HG03520 (cell line): Measurements from ENCODE around the gene ELL2.
"Not testable (repeated sequence)": the region's sequence is repeated elsewhere in the genome, so short reads cannot be mapped to it uniquely, and the experiment has no call there.

Source experiments
- ATAC-seq: cut with Tn5 transposase; IDR thresholded peaks from one replicate; pipeline ENCODE4 v1.9.1; 2021; ENCODE audit warnings: mild to moderate bottlenecking, moderate library complexity; ENCODE audit not compliant: unreplicated experiment

The ELL2 gene

GRCh38 chr5:95884017-95884325 lies 77.7 kb downstream of the ELL2 start:
- ATAC-seq: peak; percentile 35

GRCh38 chr5:95883185-95884016 lies 78.2 kb downstream of the ELL2 start:
- ATAC-seq: peak; percentile 35

- ATAC-seq: no peak
Measured at GRCh38 chr5:95881833-95882232, 79.8 kb downstream of the ELL2 start.

- no peak for ATAC-seq
Measured at GRCh38 chr5:95880081-95880926, 81.3 kb downstream of the ELL2 start.

DNA sequence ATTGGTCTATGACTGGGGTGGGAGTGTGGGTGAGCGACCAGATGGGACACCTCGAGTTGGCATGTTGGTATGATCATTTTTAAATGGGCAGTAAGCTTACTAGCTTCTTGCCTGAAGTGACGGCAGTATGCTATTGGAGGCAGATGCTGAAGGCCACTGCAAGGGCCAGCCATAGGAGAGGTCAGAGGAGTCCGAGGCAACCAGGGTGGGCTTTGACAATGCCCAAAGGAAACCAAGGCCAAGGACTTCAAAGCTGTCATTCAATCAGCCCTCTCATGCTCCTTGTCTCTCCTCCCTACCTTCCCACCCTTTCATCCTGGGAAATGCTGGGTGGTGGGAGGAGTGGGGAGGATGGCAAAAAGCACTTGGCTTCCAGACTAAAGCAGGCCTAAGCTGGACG lies 82.0 kb downstream of the ELL2 start:
- ATAC-seq: no peak

DNA sequence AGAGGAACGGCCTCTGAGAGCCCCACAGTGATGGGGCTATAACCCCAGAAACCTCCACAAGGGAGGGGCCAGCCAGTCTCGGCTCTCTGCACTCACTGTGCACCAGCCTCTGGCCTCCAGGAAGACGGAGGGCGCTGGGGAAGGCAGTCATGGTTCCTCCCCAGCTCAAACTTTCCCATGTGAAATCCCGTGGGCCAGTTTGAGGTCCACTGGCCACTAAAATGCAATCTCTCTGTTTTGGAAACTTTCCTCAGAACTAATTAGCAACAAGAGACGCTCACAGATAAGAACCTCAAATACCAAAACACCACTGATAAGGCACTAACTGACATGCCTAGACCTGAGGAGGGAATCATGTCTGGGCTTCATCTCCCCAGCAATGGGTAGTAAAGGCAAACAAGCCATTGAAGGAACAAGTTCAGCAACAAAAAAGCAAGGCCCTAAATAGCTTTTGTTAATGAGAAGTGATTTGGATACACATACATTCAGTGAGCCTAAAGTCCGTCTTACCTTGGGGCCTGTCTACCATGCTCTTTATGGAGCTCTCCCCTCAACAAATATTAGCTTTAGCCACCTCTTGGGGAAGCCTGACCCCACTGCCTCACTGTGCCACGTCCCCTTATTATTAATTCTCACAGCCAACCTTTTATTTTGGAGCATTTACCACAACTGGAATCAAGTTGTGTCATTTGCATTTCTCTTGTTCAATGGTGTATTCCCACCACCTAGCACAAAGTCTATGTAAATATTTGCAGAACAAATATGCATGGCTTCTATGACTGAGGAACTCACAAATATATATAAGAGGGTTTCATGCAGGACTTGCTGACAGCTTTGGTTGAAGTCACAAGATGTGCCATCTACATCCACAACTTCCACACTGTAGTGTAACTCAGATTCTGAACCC lies 83.0 kb downstream of the ELL2 start:
- no peak for ATAC-seq

DNA sequence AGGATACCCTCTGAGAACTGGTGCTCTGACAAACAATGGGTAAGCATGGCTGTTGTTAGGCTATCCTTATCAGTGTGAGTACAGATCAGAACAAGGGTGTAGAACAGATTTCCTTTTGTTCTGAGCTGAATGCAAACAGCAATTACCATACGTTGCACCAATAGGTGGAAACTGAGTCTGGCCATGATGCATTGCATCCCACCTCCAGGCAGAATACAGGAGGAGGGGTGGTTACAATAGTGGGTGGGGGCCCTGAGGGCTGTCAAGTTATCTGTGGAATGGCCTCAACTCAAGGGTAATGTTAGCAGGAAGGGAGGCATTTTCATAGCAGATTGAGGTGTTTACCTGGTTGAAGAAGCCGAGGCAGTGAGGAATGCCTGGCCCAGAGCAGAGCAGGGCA lies 84.9 kb downstream of the ELL2 start:
- ATAC-seq: no peak

GRCh38 chr5:95874246-95874645 lies 87.4 kb downstream of the ELL2 start:
- ATAC-seq: no peak

DNA sequence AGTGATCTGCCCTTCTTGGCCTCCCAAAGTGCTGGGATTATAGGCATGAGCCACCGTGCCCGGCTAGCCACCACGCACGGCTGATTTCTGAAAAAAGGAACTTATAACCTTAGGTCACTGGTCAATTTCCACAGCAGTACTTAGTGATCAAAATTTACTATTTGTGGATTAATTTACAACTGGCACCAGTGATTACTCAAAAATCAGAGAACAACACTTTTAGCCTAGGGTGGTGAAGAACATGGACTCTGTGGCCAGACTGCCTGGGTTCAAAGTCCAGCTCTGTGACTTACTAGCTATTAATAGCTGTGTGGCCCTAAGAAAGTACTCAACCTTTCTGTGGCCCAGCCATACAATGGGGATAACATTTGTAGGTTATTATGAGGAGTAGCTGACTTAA lies 88.3 kb downstream of the ELL2 start:
- no peak for ATAC-seq

- no peak for ATAC-seq
Measured at GRCh38 chr5:95872346-95873268, 89.0 kb downstream of the ELL2 start.

- no peak for ATAC-seq
Measured at GRCh38 chr5:95871146-95871806, 90.4 kb downstream of the ELL2 start.

DNA sequence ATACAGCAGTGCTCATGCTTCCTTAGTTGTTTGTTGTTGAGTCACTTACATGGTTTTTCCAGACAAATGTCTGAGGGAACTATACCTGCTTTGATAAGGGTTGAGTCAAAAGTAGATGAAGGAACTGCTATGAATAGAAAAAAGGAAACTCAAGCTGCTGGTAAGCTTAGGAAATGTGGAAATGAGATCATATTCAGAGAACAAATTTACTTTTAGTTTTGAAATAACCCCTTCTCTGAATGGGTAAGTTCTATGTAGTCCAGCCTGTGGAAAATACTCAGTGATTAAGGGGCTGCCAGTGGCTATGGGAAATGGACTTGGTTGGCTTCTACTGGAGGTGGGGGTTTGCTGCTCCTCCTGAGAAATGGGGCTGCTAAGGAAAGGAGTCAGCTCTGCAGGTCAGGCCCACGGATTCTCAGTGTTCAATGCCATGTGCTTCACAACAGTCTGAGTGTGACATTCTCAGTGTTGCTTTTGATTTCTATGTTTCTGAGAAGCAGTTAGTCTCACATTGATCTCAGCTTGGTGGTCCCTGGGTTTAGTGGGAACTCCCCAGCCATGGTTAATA lies 91.5 kb downstream of the ELL2 start:
- ATAC-seq: peak; percentile 58

DNA sequence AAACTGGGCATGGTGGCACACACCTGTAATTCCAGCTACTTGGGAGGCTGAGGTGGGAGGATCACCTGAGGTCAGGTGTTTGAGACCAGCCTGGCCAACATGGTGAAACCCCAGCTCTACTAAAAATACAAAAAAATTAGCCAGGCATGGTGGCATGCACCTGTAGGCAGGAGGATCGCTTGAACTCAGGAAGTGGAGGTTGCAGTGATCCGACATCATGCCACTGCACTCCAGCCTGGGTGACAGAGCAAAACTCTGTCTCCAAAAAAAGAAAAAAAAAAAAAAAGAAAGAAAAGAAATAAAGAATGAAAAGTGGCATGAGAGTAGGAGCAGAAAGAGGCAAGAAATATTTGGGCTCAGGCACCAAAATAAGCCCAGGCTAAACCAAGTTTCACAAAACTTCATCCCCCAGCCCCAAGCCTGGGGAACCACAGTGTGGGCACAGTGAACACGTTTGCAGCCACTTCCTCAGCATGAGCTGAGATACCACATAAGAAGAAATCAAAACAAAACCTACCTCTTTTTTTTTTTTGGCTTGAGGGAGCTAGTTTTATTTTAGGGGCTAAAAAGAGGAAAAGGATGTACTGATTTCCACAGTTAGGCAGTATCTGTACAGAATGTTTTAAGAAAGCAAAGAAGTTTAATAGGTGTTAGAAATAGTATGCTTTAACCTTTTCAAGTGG lies 92.3 kb downstream of the ELL2 start:
- ATAC-seq: not testable (repeated sequence)

DNA sequence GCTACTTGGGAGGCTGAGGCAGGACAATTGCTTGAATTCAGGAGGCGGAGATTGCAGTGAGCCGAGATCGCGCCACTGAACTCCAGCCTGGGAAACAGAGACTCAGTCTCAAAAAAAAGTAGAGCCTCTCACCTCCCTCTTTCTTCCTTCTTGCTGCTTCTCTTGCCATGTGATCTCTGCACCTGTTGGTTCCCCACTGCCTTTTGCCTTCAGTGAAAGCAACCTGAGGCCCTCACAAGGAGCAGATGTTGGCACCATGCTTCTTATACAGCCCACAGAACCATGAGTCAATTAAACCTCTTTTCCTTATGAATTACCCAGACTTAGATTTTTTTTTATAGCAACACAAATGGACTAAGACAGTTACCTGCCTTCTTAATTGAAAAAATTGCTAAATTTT lies 93.5 kb downstream of the ELL2 start:
- ATAC-seq: no peak

DNA sequence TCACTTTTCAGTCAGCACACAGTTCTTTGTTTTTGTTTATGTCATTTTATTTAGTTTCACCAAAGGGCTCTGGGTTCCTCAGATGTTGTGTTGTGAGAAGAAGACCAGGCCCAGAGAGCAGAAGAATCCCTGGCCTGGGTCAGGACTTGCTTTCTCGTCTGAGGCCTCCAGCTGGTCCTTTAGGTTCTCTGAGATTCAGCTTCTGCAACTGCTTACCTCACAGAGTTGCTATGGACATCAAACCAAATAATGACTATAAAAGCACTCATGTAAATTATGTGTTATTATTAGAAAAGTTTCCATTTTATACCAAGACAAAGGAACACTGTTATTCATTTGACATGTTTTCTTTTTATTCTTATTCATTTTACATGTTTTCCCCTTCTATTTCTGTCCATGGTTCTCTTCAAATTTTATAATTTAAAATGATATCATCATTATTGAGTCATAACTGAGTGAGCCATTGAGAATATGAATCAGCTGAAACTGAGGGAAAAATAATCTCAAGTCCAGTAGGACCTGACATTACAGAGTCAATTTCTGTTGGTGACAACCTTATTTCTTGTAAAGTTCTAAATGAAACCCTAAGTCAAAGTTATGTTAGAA lies 95.1 kb downstream of the ELL2 start:
- ATAC-seq: no peak

DNA sequence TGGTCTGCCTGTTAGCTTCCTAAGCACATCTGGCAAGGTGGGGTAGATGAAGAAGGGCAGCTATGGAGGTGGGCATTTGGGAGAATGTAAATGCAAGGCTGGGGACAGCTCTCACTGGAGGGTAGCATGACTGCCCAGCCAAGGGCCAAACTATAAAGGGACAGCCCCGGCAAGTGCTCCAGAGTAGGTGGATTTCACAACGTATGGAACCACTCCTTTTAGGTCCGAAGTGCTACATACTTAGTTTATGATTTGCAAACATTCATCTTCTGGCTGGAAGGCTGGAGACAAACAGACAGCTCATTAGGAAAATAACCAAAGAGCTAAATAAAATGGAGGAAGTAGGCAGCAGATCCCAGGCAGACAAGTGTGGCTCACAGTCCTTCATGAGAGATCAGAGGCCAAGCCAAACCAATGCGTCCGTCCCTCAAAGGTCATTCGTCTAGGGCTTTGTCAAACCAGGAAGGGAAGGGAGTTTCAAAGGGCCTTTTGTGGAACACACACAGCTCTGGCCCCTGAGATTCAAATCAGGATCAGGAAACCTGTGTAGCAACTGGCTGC lies 96.6 kb downstream of the ELL2 start:
- no peak for ATAC-seq

- ATAC-seq: no peak
Measured at GRCh38 chr5:95864456-95864855, 97.2 kb downstream of the ELL2 start.

GRCh38 chr5:95863383-95863757 lies 98.3 kb downstream of the ELL2 start:
- no peak for ATAC-seq
